SU-DHL-6 (cell line): ENCODE data around the gene STX12.
"Not testable (repeated sequence)": the region's sequence is repeated elsewhere in the genome, so short reads cannot be mapped to it uniquely, and the experiment has no call there.

Source experiments
- H2AFZ ChIP-seq: fragments of 200-600 bp; sonication (generic); 2 replicates; pipeline ENCODE4 v1.6.1; 2014; ENCODE audit warnings: low read depth, mild to moderate bottlenecking, moderate library complexity, mixed read lengths, antibody characterized with exemption, low read length; ENCODE audit not compliant: severe bottlenecking
- H3F3A ChIP-seq: fragments of 200-600 bp; shearing (Covaris generic); 2 replicates; pipeline ENCODE4 v1.6.0; 2016; ENCODE audit warnings: antibody characterized with exemption, mild to moderate bottlenecking; ENCODE audit not compliant: insufficient read depth
- H3K27ac ChIP-seq: fragments of 200-600 bp; sonication (generic); 2 replicates; pipeline ENCODE4 v1.5.1; 2016; ENCODE audit warnings: low read depth, mild to moderate bottlenecking, low read length, moderate library complexity, mixed read lengths
- H3K27me3 ChIP-seq: fragments of 200-600 bp; sonication (generic), shearing (Covaris generic); 2 replicates; pipeline ENCODE4 v1.6.0; 2014; ENCODE audit warnings: mild to moderate bottlenecking, low read length
- H3K36me3 ChIP-seq: fragments of 200-600 bp; sonication (generic); 2 replicates; pipeline ENCODE4 v1.6.1; 2014; ENCODE audit warnings: mild to moderate bottlenecking, low read length, mixed read lengths
- H3K4me2 ChIP-seq: fragments of 300-600, 200-600 bp; shearing (Covaris generic), sonication (generic); 2 replicates; pipeline ENCODE4 v1.6.0; 2014; ENCODE audit warnings: low read length, low read depth, mild to moderate bottlenecking; ENCODE audit not compliant: poor library complexity, severe bottlenecking
- H3K4me3 ChIP-seq: fragments of 200-600 bp; sonication (generic); 2 replicates; pipeline ENCODE4 v1.5.1; 2014; ENCODE audit warnings: antibody characterized with exemption, low read length, mild to moderate bottlenecking, mixed read lengths; ENCODE audit not compliant: insufficient read depth, poor library complexity, severe bottlenecking
- H3K79me2 ChIP-seq: fragments of 200-600 bp; sonication (generic); 2 replicates; pipeline ENCODE4 v1.6.1; 2014; ENCODE audit warnings: mild to moderate bottlenecking, low read length, moderate library complexity; ENCODE audit not compliant: insufficient read depth
- H3K9ac ChIP-seq: fragments of 200-600 bp; sonication (generic); 2 replicates; pipeline ENCODE4 v1.7.0; 2014; ENCODE audit warnings: mild to moderate bottlenecking, low read length
- H3K9me2 ChIP-seq: fragments of 200-600 bp; sonication (generic); replicated peaks from 2 replicates; pipeline ENCODE4 v1.6.1; 2014; ENCODE audit warnings: low read length; ENCODE audit not compliant: insufficient read depth
- H3K9me3 ChIP-seq: fragments of 200-600 bp; sonication (generic); 2 replicates; pipeline ENCODE4 v1.6.1; 2014; ENCODE audit warnings: low read length, mixed read lengths; ENCODE audit not compliant: insufficient read depth
- H4K20me1 ChIP-seq: fragments of 200-600 bp; sonication (generic); 2 replicates; pipeline ENCODE4 v1.6.1; 2014; ENCODE audit warnings: low read depth, mild to moderate bottlenecking, antibody characterized with exemption, low read length, moderate library complexity, mixed read lengths
- CTCF ChIP-seq: fragments of 200-600 bp; sonication (generic); IDR thresholded peaks from one replicate; pipeline ENCODE4 v1.5.1; 2017; ENCODE audit warnings: antibody characterized with exemption, mild to moderate bottlenecking, low read length, moderate library complexity; ENCODE audit not compliant: insufficient read depth, poor library complexity, severe bottlenecking
- EZH2phosphoT487 ChIP-seq: fragments of 200-600 bp; sonication (generic), shearing (Covaris generic); conservative IDR thresholded peaks from 2 replicates; pipeline ENCODE4 v1.6.1; 2018; ENCODE audit warnings: mild to moderate bottlenecking, antibody characterized with exemption, low read length, moderate library complexity, mixed read lengths

Gene STX12

GRCh38 chr1:27785781-27786455 is 12.9 kb downstream of the STX12 start:
- Histone ChIP-seq H2AFZ (no peak overlapping the region), H3K27ac (no peak overlapping the region), H3F3A (no peaks in the 10 kb centered on the region), H3K9ac (no peak overlapping the region), H3K27me3 (no peaks in the 10 kb centered on the region), H3K36me3 (0 out of 2 replicates have a peak, but pooled peaks cover 7% of the 10 kb centered on the region), H4K20me1 (0 out of 2 replicates have a peak, but pooled peaks cover 7% of the 10 kb centered on the region), H3K79me2 (peaks cover 43% of the 10 kb centered on the region), H3K9me2 (no peaks in the 10 kb centered on the region), H3K4me2 (no peak overlapping the region), H3K9me3 (no peaks in the 10 kb centered on the region), H3K4me3 (no peak overlapping the region)
- no peak for TF ChIP-seq EZH2phosphoT487
- TF ChIP-seq CTCF: no peak

- no peak overlapping the region for H3K4me2 ChIP-seq
- H3K9ac ChIP-seq: no peak overlapping the region
- 0 out of 2 replicates have a peak, but pooled peaks cover 7% of the 10 kb centered on the region for H4K20me1 ChIP-seq
- peaks cover 30% of the 10 kb centered on the region for H3K79me2 ChIP-seq
- H3K4me3 ChIP-seq: no peak overlapping the region
- H3K9me2 ChIP-seq: no peaks in the 10 kb centered on the region
- no peaks in the 10 kb centered on the region for H3K27me3 ChIP-seq
- TF ChIP-seq EZH2phosphoT487: no peak
- TF ChIP-seq CTCF: no peak
- H3F3A ChIP-seq: no peaks in the 10 kb centered on the region; the same call in 1 of the 2 replicates
- H3K9me3 ChIP-seq: no peaks in the 10 kb centered on the region
- no peak overlapping the region for H3K27ac ChIP-seq
- H3K36me3 ChIP-seq: peaks cover 11% of the 10 kb centered on the region; the same call in 1 of the 2 replicates
- no peak overlapping the region for H2AFZ ChIP-seq
These were observed 14.9 kb downstream of the STX12 start for GRCh38 chr1:27787895-27788294.

GRCh38 chr1:27789540-27790041 is 16.6 kb downstream of the STX12 start:
- no peak for TF ChIP-seq CTCF
- no peak for TF ChIP-seq EZH2phosphoT487
- Histone ChIP-seq H3K4me3 (no peak overlapping the region), H3K9ac (no peak overlapping the region), H3K36me3 (peaks cover 16% of the 10 kb centered on the region; the same call in 1 of the 2 replicates), H2AFZ (no peak overlapping the region), H3K27ac (no peak overlapping the region), H4K20me1 (0 out of 2 replicates have a peak, but pooled peaks cover 7% of the 10 kb centered on the region), H3F3A (no peaks in the 10 kb centered on the region; the same call in 1 of the 2 replicates), H3K79me2 (peaks cover 22% of the 10 kb centered on the region; the same call in 1 of the 2 replicates), H3K27me3 (no peaks in the 10 kb centered on the region), H3K4me2 (no peak overlapping the region), H3K9me3 (no peaks in the 10 kb centered on the region), H3K9me2 (no peaks in the 10 kb centered on the region)

- not testable (repeated sequence) for H3K9me2 ChIP-seq, H3F3A ChIP-seq, H2AFZ ChIP-seq, H3K27ac ChIP-seq, H4K20me1 ChIP-seq, H3K4me3 ChIP-seq, H3K9ac ChIP-seq, H3K9me3 ChIP-seq, H3K4me2 ChIP-seq, H3K27me3 ChIP-seq
- Histone ChIP-seq H3K79me2 (peaks cover 19% of the 10 kb centered on the region; the same call in 1 of the 2 replicates), H3K36me3 (peaks cover 16% of the 10 kb centered on the region; the same call in 1 of the 2 replicates)
These were observed 17.3 kb downstream of the STX12 start for GRCh38 chr1:27790270-27790669.
